Retinal pigment epithelial cell (primary cell): ENCODE measurements around the gene DDIAS.
"Not testable (repeated sequence)": the region's sequence is repeated elsewhere in the genome, so short reads cannot be mapped to it uniquely, and the experiment has no call there.

Source experiments
- DNase-seq: peaks from one replicate; pipeline ENCODE4 v3.0.0-alpha.2; 2010; ENCODE audit warnings: low read depth
- H3K4me3 ChIP-seq: 2 replicates; pipeline ENCODE4 v1.5.1; 2011; ENCODE audit warnings: mild to moderate bottlenecking, low read length, control low read depth, moderate library complexity
- TF ChIP-seq, protein P1 (sequence below): conservative IDR thresholded peaks from 2 replicates; pipeline ENCODE4 v1.5.1; 2011; ENCODE audit warnings: low read depth, low read length, control low read depth, inconsistent platforms

The DDIAS gene

DNA sequence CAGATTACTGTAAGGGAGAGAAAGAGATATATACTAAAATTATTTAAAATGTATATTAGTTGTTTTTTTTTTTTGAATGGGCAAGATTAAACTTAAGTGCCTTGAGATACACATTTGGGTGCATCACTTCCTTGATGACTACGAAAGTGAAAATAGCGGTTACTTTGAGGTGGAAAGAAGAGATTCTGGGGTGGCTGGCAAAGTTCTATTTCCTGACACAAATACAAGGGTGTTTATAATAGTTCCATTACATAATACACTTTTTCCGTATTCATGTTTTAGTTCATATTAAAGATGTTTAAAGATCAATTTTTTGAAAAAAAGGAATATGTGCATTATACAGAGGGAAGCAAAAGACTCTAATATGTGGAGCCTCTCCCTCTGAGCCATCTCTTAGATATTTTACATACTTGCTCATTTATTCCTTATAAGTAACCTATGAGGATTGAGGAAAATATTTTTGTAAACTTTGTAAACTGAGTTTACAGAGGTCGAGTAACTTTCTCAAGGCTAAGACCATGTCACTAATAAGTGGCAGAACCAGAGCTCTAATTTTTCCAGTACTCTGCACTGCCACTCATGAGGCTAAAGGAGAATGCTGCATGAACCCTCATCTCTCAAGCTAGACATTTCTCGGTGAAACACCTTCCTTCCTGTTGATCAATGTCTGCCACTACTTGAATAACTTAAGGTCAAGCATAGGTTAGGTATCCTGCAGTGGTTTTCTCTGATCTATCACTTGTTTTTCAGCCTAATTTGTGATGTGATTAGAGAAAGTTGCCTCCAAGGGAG is 58.6 kb downstream of the DDIAS start:
- TF ChIP-seq, protein P1, sequence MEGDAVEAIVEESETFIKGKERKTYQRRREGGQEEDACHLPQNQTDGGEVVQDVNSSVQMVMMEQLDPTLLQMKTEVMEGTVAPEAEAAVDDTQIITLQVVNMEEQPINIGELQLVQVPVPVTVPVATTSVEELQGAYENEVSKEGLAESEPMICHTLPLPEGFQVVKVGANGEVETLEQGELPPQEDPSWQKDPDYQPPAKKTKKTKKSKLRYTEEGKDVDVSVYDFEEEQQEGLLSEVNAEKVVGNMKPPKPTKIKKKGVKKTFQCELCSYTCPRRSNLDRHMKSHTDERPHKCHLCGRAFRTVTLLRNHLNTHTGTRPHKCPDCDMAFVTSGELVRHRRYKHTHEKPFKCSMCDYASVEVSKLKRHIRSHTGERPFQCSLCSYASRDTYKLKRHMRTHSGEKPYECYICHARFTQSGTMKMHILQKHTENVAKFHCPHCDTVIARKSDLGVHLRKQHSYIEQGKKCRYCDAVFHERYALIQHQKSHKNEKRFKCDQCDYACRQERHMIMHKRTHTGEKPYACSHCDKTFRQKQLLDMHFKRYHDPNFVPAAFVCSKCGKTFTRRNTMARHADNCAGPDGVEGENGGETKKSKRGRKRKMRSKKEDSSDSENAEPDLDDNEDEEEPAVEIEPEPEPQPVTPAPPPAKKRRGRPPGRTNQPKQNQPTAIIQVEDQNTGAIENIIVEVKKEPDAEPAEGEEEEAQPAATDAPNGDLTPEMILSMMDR, result no peak
- DNase-seq, result no peak
- no peak overlapping the region for H3K4me3 ChIP-seq

DNA sequence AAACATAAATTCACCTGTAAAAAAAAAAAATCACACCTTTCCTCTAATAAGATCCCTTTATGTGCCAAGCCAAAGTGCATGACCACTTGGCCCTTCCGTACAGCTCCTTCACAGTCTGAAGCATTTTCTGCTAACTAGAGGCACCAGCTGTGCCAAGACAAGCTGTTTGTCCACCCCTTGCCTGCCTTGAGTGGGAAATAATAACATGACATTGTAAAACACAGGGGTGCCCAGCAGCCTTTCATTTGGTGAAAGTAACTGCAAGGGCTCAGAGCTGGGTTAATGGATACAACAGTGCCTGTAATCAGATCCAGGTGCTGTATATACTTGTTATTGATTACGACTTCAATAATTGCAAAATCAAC is 59.2 kb downstream of the DDIAS start:
- no peak overlapping the region for H3K4me3 ChIP-seq
- DNase-seq, result no peak
- TF ChIP-seq, protein P1, result no peak

DNA sequence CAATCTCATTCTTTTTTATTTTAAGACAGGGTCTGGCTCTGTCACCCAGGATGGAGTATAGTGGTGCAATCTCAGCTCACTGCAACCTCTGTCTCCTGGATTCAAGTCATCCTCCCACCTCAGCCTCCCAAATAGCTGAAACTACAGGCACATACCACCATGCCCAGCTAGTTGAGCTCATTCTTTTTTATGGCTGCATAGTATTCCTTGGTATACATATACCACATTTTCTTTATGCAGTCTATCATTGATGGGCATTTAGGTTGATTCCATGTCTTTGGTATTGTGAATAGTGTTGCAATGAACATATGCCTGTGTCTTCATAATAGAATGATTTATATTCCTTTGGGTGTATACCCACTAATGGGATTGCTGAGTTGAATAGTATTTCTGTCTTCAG is 60.5 kb downstream of the DDIAS start:
- not testable (repeated sequence) for DNase-seq, H3K4me3 ChIP-seq

DNA sequence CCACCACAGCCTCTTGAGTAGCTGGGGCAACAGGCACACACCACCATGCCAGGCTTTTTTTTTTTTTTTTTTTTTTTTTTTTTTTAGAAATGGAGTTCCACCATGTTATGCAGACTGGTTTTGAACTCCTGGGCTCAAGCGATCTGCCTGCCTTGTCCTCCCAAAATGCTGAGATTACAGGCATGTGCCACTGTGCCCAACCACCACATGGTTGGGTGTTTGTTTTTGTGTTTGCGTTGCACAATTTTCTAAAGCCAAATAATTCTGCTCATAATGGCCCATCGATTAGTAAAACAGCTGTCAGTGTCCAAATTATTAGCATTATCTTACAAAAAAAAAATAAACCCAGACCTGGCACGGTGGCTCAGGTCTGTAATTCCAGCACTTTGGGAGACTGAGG is 65.8 kb downstream of the DDIAS start:
- H3K4me3 ChIP-seq, result no peak overlapping the region
- TF ChIP-seq, protein P1, result no peak
- DNase-seq, result no peak

DNA sequence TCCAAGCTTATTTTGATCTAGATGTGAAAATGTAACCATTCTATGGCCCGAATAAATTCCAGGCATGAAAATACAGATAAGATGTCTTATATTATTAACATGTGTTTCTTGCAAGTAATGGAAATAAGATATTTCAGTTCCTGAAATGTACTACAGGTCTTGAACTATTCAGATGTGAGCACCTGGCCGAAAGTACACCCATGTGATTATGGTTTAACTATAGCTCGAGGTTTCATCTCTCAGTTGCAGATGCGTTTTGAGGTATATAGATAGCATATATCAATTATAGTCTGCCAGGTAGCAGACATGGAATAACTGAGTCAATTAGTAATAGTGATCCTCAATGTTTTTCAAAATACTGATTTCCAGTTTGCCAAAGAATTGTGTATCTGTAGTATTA is 68.3 kb downstream of the DDIAS start:
- TF ChIP-seq, protein P1, result no peak
- H3K4me3 ChIP-seq, result no peak overlapping the region
- no peak for DNase-seq

DNA sequence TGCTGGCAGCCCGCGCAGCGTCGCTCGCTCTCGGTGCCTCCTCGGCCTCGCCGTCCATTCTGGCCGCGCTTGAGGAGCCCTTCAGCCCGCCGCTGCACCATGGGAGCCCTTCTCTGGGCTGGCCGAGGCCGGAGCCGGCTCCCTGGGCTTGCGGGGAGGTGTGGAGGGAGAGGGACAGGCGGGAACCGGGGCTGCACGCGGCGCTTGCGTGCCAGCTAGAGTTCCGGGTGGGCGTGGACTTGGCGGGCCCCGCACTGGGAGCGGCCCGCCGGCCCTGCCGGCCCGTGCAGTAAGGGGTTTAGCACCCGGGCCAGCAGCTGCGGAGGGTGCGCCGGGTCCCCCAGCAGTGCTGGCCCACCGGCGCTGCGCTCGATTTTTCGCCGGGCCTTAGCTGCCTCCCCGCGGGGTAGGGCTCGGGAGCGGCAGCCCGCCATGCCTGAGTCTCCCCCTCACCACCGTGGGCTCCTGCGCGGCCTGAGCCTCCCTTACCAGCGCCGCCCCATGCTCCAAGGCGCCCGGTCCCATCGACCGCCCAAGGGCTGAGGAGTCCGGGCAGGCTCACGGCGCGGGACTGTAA is 69.1 kb downstream of the DDIAS start:
- not testable (repeated sequence) for H3K4me3 ChIP-seq, DNase-seq

DNA sequence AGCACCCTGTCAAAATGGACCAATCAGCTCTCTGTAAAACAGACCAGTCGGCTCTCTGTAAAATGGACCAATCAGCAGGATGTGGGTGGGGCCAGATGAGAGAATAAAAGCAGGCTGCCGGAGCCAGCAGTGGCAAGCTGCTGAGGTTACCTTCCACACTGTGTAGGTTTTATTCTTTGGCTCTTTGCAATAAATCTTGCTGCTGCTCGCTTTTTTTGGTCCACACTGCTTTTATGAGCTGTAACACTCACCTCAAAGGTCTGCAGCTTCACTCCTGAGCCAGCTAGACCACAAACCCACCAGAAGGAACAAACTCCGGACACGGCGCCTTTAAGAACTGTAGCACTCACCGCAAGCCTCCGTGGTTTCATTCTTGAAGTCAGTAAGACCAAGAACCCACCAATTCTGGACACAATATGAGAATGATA is 70.0 kb downstream of the DDIAS start:
- H3K4me3 ChIP-seq, DNase-seq: not testable (repeated sequence)

DNA sequence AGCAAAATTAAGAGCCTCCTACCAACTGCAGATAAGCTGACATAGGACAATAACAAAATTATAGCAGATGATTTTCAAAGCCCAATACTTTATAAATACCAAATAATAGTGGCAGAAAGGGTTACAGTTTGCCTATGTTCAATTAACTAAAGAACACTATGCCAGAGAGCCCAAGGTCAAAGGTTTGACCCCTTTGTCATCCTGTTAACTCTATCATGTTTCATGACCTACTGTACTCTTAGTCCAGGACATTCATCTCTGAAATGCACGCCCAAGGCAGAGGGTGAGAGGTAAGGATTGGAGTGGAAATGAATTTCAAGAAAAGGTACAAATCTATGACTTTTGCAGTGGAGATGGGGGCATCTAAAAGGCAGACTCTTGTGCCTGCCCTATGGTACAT is 70.6 kb downstream of the DDIAS start:
- H3K4me3 ChIP-seq, result no peak overlapping the region
- no peak for DNase-seq
- TF ChIP-seq, protein P1, result no peak
